ENCODE data around the gene PLAAT4.
"Not testable (repeated sequence)": the region's sequence is repeated elsewhere in the genome, so short reads cannot be mapped to it uniquely, and the experiment has no call there.

Gene PLAAT4

DNA sequence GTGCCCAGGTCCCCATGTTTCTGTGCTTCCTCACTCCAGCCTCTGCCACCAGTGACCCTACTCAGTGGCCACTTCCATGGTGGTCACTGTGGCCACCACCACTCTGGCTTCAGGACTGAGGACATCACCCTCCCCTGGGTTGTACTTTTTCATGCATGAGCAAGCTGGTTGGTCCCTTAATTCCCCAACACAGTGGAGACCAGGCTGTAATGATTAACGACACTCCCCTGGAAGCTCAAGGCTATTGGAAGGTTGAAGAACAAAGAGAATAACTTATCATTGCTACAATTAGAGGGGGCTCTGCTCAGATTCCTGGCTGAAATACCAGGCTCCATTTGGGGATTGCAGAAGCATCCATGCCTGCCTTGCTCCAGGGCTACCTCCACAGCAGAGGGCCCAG lies 10.5 kb downstream of the PLAAT4 start:
- DNase-seq, result no peak

DNA sequence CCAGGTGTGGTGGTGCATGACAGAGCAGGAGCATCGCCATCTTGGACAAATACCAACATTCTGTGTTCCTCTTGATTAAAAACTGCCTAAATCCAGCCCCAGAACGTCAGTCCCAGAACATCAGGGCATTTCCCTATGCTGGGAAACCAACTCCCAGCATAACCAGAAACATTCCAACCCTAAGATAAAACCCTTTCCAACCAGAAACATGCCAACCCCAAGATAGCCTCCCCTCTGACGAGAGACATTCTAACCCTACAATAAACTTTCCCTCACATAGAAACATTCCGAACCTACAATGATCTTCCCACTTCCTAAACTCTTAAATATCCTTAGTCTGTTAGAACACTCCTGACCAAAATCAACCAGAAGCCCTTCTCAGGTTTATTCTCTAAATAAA lies 11.6 kb downstream of the PLAAT4 start:
- DNase-seq, result no peak

DNA sequence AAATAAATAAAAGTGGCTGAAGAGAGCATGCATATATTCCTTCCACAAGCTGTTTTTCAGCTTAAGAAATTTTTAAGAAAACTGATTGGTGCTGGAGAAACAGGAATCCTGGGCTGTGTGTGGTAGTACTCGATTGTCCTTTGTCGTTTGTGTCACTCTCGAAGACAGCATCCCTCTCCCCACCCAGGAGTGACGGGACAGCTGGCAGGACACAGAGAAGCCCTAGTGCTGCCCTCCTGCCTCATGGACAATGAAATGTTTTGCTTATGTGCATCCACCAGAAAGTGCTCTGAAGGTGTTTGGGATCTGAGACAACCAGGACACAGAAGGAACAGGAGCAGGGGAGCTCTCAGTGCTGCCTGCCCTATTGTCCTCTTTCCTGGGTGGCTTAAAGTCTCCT lies 12.8 kb downstream of the PLAAT4 start:
- DNase-seq, result no peak

DNA sequence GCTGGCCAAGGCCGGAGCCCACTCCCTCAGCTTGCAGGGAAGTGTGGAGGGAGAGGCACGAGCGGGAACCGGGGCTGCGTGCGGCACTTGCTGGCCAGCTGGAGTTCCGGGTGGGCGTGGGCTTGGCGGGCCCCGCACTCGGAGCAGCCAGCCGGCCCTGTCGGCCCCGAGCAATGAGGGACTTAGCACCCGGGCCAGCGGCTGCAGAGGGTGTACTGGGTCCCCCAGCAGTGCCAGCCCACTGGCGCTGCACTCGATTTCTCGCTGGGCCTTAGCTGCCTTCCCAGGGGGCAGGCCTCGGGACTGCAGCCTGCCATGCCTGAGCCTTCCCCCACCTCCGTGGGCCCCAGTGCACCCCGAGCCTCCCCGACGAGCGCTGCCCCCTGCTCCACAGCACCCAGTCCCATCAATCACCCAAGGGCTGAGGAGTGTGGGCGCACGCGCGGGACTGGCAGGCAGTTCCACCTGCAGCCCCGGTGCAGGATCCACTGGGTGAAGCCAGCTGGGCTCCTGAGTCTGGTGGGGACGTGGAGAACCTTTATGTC lies 13.6 kb downstream of the PLAAT4 start:
- not testable (repeated sequence) for DNase-seq

DNA sequence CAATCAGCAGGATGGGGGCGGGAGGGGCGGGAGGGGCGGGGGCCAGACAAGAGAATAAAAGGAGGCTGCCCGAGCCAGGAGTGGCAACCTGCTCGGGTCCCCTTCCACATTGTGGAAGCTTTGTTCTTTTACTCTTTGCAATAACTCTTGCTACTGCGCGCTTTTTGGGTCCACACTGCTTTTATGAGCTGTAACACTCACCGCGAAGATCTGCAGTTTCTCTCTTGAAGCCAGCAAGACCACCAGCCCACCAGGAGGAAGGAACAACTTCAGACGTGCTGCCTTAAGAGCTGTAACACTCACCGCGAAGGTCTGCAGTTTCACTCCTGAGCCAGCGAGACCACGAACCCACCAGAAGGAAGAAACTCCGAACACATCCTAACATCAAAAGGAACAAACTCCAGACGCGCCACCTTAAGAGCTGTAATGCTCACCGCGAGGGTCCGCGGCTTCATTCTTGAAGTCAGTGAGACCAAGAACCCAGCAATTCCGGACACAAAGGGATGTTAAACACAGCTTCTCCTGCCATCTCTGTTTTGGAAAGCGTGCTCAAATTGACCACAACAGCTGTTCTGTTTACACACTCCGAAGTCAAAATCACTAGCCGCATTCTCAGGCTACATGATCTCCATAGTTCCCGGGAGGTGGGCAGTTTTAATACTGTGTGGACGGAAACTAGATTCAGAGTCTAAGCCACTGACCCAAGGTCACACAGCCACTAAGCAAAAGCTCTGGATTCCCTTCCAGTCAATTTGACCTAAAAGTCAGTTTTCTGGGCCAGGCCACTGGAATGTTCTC lies 14.7 kb downstream of the PLAAT4 start:
- peak; percentile 63 for DNase-seq

DNA sequence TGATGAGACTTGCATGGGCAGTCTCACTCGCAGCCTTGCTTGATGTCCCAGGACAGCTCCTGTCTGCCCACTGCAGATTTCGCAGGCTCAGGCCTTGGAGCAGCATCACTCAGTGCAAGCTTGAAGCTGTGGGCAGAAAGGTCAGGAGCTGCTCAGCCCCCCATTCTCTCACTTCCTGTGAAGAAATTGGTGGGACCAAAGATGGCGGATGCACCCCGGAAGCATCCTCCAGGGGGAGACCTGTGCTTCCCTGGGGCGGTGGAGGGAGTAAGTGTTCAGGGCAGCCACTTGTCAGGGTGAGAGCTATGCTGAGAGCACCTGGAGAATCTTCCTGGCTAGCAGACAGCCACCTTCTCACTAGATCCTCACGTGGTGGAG lies 15.3 kb downstream of the PLAAT4 start:
- DNase-seq, result peak; percentile 50

DNA sequence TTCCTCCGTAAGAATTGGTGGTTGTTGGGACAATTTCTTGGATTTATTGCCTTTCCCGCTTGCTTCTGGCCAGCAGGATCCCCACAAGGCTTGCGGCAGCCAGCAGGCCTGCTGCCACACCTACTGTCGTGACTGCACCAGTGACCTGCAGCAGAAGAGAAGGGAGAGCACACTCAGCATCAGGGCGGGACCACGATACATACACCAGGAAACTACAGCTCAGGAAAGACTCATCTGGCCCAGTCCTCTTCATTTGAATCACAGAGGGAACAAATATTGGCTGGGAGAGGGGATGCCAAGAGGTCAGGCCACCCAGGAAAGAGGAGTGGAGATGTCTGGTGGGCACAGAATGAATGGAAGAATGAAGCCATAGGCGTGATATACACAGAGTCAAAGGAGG lies 16.3 kb downstream of the PLAAT4 start:
- DNase-seq, result no peak

DNA sequence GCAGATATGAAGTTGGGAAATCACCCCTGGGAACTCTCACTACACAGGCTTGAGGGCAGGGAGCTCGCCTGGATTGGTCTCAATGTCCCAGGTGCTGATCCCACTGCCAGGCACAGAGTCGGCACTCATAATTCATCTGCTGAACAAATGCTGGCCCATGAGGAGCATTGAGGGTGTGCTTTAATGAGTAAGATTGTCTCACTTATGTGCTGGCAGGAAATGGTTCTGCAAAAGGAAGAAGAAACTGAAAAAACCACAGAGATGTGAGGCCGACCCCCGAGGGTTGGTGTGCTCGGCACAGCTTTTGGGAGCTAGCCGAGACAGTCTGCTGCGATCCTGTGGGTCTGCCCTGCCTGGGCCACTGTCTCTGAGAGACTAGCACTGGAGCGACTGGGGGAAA lies 17.2 kb downstream of the PLAAT4 start:
- peak; percentile 77 for DNase-seq

DNA sequence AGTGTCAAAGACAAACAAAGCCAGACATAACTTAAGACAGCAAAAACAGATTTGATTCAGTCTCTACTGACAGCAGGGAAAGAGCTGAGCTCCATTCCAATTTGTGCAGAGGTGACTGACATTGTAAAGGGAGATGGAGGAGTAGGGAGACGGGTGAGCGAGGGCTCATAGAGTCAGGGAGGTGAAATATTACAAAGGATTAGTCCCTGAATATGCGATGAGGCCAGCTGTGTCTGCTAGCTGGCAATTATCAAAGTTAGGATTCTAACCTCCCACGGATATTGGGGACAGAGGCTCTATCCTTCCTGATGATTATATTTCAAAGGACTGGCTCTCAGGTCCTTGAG lies 18.2 kb downstream of the PLAAT4 start:
- no peak for DNase-seq

DNA sequence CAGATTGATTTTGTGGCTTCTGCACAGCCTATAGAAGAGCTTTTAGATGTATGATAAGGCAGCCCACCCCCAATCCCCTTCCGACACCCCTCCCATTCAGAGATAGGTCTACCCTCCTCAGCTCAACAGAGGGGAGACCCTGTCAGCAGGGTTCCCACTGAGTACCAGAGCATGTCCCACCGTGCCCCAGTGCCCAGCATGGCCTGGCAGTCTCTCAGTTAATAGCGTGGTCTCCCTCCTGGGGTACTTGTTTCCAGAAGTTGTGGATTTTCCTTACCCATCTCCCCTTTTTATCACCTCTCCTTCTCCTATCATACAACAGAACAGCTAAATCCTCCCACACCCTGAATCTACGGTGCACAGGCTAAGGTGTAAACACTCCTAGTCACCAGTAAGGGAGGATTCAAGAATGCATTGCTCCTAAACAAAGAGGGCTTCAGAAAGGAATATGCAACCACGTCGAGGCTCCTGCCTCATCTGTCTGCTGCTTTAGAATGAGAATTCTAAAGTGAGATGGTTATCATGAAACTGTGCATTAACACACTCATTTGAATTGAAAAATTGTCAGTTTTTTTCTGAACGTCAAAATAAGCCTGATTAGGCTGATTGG lies 19.9 kb downstream of the PLAAT4 start:
- no peak for DNase-seq

DNA sequence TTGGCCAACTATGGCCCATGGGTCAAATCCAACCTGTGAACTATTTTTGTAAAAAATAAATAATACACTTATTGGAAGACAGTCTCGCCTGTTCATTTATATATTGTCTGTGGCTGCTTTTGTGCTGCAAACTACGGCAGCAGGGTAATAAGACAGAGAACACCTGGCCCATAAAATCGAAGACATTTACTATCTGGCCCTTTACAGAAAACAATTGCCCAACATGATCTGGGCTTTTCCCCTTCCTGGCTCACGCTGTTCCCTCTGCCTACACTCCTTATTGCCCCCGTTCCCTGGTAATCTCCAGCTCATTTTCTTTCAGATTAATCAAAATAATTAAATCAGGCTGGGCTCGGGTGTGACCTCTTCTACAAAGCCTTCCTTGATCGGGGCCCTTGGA lies 21.0 kb downstream of the PLAAT4 start:
- DNase-seq, result no peak

DNA sequence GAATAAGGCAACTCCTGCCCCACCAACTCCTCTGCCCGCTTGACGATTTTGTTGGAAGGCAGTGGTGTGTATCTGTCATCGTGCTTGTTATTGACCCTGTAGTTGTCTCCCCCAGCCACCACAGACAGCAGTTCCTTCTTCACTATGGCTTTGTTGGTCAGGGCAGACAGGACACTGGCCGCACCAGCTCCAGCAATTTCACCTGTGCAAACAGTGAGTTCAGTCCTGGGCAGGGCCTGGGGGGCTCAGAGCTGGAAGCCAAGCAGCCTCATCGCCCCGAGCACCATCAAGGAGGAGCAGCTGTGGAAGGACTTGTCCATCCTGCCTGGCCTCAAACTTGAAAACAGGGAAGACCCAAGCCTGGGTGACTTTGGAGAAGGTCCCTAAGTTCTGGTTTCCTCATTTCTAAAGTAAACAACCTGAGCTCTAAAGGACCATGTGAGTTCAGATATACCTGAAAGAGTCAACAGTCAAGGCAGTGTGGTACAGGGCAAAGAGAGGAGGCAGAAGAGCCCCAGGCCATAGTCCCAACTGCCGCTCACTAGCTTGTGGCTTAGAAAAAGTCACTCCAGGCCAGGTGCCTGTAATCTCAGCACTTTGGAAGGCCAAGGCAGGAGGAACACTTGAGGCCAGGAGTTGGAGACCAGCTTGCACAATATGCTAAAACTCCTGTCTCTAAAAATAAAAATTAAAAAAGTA lies 22.0 kb downstream of the PLAAT4 start:
- DNase-seq, result no peak

DNA sequence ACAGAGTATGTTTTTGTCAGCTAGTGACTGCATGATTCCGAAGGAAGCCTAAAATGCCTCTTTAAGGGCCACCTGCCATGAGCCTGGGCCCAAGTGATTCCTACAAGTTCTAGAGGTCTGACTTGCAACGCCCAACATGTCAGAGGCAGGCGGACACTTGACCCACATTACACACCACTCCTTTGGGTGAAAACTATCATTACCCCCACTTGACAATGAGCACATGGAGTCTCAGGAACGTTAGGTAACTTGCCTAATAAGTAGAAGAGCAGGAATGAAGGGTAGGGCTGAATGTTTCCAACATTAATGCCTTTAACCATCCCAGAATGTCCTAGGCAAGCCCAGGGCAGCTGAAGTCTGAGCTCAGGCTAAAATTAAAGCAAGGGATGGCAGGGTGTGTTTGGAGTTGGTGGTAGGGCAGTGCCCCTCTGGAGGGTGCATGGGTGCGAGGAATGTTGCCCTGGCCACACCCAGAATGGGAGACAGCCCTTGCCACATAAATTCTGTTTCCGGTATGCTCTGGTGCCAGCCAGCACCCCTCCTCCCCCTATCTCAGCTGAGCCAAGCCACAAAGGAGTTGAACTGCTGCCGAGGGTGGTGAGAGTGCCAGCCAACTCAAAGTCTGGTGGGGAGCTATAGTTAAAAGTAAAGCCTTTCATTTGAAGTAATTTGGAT lies 24.0 kb downstream of the PLAAT4 start:
- DNase-seq, result peak; percentile 56

DNA sequence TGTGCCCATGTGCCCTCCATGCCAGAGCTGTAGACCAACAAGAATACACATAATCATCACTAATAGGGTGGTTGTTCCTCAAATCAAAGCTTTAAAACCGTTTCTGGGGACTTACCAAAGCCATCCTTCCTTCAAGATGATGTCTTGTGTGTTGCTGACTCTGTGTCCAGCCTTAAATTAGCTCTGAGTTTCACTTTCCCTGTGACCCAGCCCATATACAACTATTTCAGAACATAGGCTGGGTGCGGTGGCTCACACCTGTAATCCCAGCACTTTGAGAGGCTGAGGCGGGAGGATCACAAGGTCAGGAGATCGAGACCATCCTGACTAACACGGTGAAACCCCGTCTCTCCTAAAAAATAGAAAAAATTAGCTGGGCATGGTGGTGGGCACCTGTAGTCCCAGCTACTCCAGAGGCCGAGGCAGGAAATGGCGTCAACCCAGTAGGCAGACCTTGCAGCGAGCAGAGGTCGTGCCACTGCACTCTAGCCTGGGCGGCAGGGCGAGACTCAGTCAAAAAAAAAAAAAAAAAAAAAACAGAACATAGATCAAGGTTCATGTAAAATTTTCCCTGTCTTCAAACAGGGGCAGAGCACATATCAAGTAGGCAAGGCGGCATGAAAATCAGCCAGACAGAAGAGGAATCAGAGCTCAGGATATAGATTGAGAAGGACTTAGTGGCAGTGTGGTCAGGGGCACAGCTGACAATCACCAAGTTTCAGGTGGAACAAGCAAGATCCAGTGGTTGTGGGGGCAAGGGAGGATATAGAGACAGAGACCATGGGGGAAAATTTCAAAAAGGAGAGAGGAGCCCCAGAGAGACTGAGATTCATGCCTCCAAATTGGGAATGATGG lies 26.8 kb downstream of the PLAAT4 start, which contains the start of gene PLAAT2:
PLAAT2 (minus strand) TSS at position 179 of the 855 bp plus-strand sequence; CDS start at position 124, 55 bp downstream.
- DNase-seq, result no peak

DNA sequence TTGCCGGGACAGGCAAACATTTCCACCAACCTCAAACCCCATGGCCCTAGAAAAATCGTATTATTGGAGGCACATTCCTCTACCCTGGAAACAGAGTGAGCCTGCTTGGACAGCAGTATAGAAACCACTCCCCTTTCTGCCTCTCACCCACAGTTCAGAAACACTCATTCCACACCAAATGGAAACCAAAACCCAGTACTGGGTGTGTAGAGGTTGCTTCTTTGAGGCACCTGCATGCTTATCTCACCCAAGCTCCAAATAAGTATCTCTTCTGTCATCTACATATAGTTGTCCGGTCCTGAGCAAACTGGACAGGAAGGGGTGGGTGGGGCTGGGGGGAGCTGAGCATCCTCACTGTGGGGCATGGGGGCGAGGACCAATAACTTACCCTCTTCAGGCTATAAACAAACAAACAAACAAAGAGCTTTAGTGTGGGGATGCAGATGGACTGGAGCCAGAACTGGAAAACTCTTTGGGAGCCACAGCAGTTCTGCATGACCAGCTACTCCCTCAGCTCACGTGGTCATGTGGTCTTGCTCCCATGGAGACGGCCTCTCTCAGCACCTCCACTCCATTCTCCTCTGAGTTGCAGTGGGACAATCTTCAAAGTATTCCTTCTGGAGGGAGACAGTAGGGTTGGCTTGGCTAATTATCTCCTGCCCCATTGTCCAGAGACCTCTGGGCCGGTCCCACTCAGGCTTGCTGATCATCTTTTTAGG lies 27.6 kb downstream of the PLAAT4 start:
- DNase-seq, result peak; percentile 58

DNA sequence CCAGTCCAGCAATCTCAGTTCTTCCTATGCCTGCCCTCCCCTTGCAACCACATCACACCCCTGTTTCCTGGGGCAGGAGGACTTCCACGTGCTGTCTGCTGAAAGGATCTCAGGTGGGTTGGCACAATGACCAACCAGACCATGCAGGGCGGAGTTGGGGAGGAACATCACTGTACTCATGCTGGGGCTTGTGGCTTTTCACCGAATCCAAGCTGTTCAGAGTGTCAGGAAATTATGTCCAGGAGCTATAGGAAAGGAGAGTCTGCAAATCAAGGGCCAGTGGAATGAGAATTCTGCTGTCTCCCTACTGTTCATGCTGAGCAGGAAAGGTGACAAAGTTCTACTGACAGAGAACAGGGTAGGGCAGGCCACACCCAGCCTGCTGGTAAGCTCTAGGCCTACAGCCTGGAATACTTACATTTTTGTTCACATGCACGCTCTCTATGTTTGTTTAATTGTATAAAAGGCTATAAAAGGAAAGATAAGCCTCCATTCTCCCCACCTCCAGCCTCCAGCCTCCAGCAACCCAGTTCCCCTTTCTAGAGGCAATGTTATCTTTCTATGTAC lies 28.3 kb downstream of the PLAAT4 start:
- no peak for DNase-seq

DNA sequence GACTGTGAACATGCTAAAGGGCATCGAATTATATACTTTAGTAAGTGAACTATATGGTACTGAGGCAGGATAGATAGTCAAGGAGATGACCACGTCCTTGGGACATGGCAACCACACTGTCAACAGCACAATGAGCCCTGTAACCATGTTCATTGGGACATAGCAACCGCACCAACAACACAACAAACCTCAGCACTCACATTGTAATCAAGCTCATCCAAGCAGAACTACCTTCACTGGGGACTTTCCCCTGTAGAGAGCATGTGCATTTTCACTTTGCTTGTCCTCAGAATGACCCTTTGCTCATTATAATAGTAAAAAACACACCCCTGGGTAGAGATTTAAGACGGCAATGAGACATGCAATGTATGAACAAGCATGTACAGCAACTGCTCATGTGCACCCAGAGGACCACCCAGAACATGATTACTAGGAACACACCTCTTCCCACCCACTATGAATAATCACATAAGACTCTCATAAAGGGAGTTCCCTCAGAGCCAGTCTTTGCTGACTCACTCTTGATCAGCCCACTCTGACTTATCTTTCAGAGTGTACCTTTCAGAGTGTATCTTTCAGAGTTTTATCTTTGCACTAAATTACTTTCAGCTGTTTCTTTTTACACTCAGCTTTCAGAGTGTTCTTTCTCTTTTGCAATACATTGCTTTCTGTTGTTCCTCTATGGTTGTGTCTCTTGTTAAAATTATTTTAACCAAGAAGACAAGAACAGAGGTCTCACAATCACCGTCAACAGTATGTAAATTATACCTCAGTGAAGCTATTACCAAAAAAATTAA lies 30.6 kb downstream of the PLAAT4 start:
- DNase-seq, result peak; percentile 95

DNA sequence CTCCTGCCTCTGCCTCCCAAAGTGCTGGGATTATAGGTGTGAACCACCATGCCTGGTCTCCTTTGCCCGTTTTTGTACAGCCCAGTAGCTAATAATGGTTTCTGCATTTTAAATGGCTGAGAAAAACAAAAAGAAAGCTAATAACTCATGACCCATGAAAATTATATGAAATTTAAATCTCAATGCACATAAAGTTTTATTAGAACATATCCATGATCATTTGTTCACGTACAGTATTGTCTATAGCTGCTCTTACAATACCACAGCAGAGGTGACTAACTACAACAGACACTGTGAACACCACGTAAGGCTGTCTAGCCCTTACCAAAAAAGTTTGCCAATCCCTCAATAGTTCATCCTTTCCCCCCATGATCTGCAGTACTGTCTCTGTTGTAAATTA lies 33.0 kb downstream of the PLAAT4 start:
- no peak for DNase-seq

DNA sequence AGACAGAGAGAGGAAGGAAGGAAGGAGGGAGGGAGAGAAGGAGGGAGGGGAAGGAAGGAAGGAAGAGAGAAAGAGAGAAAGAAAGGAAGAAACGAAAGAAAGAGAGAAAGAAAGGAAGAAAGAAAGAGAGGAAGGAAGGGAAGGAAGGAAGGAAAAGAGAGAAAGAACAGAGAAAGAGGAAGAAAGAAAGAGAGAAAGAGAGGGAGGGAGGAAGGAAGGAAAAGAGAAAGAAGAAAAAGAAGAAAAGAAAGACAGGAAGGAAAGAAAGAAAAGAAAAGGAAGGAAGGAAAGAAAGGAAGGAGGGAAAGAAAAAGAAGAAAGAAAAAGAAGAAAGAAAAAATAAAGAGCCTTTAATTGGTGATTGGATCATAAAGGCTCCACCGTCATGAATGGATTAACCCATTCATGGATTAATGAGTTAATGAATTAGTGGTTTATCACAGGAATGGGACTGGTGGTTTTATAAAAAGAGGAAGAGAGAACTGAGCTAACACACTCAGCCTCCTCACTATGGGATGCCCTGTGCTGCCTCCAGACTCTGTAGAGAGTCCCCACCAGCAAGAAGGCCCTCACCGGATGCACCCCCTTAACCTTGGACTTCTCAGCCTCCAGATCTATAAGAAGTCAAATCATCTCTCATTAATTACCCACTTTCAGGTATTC lies 35.5 kb downstream of the PLAAT4 start:
- no peak for DNase-seq
